ENCODE results near the gene ANKDD1A. TPM values are rescaled to one million over a fixed set of nuclear protein-coding genes. Genes with fewer than 3 reads are reported as not detected.

ANKDD1A gene
- total RNA-seq, 1 experiment from 2014 or later: 6.8 TPM

- H3K27ac ChIP-seq (ENCODE audit: low read length): no peak overlapping the region
- no peak for TF ChIP-seq CTCF (IDR thresholded peaks at IDR 0.05)
- no peak for TF ChIP-seq REST (IDR thresholded peaks at IDR 0.05; ENCODE audit: insufficient read depth in 1 of 2, low read depth in 2 of 2, low read length in 1 of 2)
- no peak for TF ChIP-seq SIN3A (IDR thresholded peaks at IDR 0.05; ENCODE audit: borderline replicate concordance, insufficient read depth, low read depth, low read length)
- TF ChIP-seq TCF7L2 (IDR thresholded peaks at IDR 0.05; ENCODE audit: low read depth, low read length): no peak
- TF ChIP-seq POLR2AphosphoS5 (IDR thresholded peaks at IDR 0.05; ENCODE audit: low read depth, low read length): no peak
- POLR2A ChIA-PET: interaction anchor here (0.5 kb wide), 1 partner anchor 69 kb away, joined by 9 read pairs; no protein-coding TSS in a partner anchor
- H3K27me3 ChIP-seq (ENCODE audit: control insufficient read depth, insufficient read depth, low read length): 0 out of 2 replicates have a peak, but pooled peaks cover 2% of the 10 kb centered on the region
- no peak overlapping the region for H3K4me3 ChIP-seq (ENCODE audit: low read depth in 2 of 2, low read length in 2 of 2)
- no peaks in the 10 kb centered on the region for H3K36me3 ChIP-seq (ENCODE audit: control insufficient read depth, insufficient read depth, low read length)
- CTCF ChIA-PET: interaction anchor here (0.6 kb wide), 1 partner anchor 367 kb away, joined by 3 read pairs; no protein-coding TSS in a partner anchor
- no TSS peak for BruUV-seq (replicated peaks)
- peaks cover 2% of the 10 kb centered on the region for H3K4me1 ChIP-seq (ENCODE audit: control insufficient read depth, insufficient read depth, low read length)
- peaks cover 3% of the 10 kb centered on the region; the same call in 1 of the 2 replicates for H3K9me3 ChIP-seq (ENCODE audit: control insufficient read depth, insufficient read depth, low read depth, low read length)
- ATAC-seq (no peak), DNase-seq (ENCODE audit: low read depth, low spot score) (no peak)
- in situ Hi-C loops (cut with HindIII; ENCODE audit: low pct_unique_long_range_greater_than_20kb, low sequenced_read_pairs): no loop called here
- intact Hi-C loops (cut with micrococcal nuclease; ENCODE audit: unreplicated experiment): no loop called here
Observed at GRCh38 chr15:64905941-64906340, 5.8 kb upstream of the ANKDD1A start.

- in situ Hi-C loops (cut with HindIII; ENCODE audit: low pct_unique_long_range_greater_than_20kb, low sequenced_read_pairs) (no loop called here), intact Hi-C loops (cut with micrococcal nuclease; ENCODE audit: unreplicated experiment) (no loop called here)
- BruUV-seq (replicated peaks): no TSS peak
- no peak overlapping the region for H3K4me3 ChIP-seq (ENCODE audit: low read depth in 2 of 2, low read length in 2 of 2)
- peaks cover 6% of the 10 kb centered on the region for H3K4me1 ChIP-seq (ENCODE audit: control insufficient read depth, insufficient read depth, low read length)
- DNase-seq (ENCODE audit: low read depth, low spot score) (no peak), ATAC-seq (no peak)
- 0 out of 2 replicates have a peak, but pooled peaks cover 2% of the 10 kb centered on the region for H3K27me3 ChIP-seq (ENCODE audit: control insufficient read depth, insufficient read depth, low read length)
- H3K27ac ChIP-seq (ENCODE audit: low read length): no peak overlapping the region
- CTCF ChIA-PET: interaction anchor here (0.6 kb wide), 1 partner anchor 367 kb away, joined by 3 read pairs; no protein-coding TSS in a partner anchor
- POLR2A ChIA-PET: interaction anchor here (0.5 kb wide), 1 partner anchor 69 kb away, joined by 9 read pairs; no protein-coding TSS in a partner anchor
- H3K9me3 ChIP-seq (ENCODE audit: control insufficient read depth, insufficient read depth, low read depth, low read length): no peaks in the 10 kb centered on the region
- no peaks in the 10 kb centered on the region for H3K36me3 ChIP-seq (ENCODE audit: control insufficient read depth, insufficient read depth, low read length)
- no peak for TF ChIP-seq CTCF (IDR thresholded peaks at IDR 0.05)
- no peak for TF ChIP-seq TCF7L2 (IDR thresholded peaks at IDR 0.05; ENCODE audit: low read depth, low read length)
- no peak for TF ChIP-seq SIN3A (IDR thresholded peaks at IDR 0.05; ENCODE audit: borderline replicate concordance, insufficient read depth, low read depth, low read length)
- no peak for TF ChIP-seq REST (IDR thresholded peaks at IDR 0.05; ENCODE audit: insufficient read depth in 1 of 2, low read depth in 2 of 2, low read length in 1 of 2)
- TF ChIP-seq POLR2AphosphoS5 (IDR thresholded peaks at IDR 0.05; ENCODE audit: low read depth, low read length): no peak
Observed at GRCh38 chr15:64906402-64906801, 5.3 kb upstream of the ANKDD1A start.

Data from Panc1 (cell line).